IPS-15b (cell line): ENCODE results near the gene TAF11L10.
"Not testable (repeated sequence)": the region's sequence is repeated elsewhere in the genome, so short reads cannot be mapped to it uniquely, and the experiment has no call there.

Source experiments
- H3K27me3 ChIP-seq: one replicate; pipeline ENCODE4 v1.6.1; 2013; ENCODE audit warnings: low read length; ENCODE audit not compliant: control insufficient read depth, insufficient read depth
- H3K36me3 ChIP-seq: one replicate; pipeline ENCODE4 v1.6.1; 2013; ENCODE audit warnings: low read length; ENCODE audit not compliant: control insufficient read depth, insufficient read depth
- H3K4me1 ChIP-seq: one replicate; pipeline ENCODE4 v1.6.1; 2013; ENCODE audit warnings: mild to moderate bottlenecking, low read length; ENCODE audit not compliant: control insufficient read depth, insufficient read depth
- H3K4me3 ChIP-seq: one replicate; pipeline ENCODE4 v1.5.1; 2013; ENCODE audit warnings: low read depth, low read length
- H3K9ac ChIP-seq: one replicate; pipeline ENCODE4 v1.6.1; 2013; ENCODE audit warnings: low read depth, mild to moderate bottlenecking, low read length
- H3K9me3 ChIP-seq: one replicate; pipeline ENCODE4 v1.6.1; 2013; ENCODE audit warnings: mild to moderate bottlenecking, low read length; ENCODE audit not compliant: control insufficient read depth, insufficient read depth

Gene TAF11L10

GRCh38 chr5:17590860-17591259 lies 6.8 kb downstream of the TAF11L10 start, which contains the start of gene TAF11L8:
Gene TAF11L8, minus strand, starts transcription at chr5:17590960.
- H3K4me3 ChIP-seq, H3K4me1 ChIP-seq, H3K9me3 ChIP-seq, H3K36me3 ChIP-seq, H3K9ac ChIP-seq, H3K27me3 ChIP-seq: not testable (repeated sequence)

- not testable (repeated sequence) for H3K36me3 ChIP-seq, H3K9ac ChIP-seq, H3K4me1 ChIP-seq, H3K4me3 ChIP-seq, H3K9me3 ChIP-seq, H3K27me3 ChIP-seq
Measured at GRCh38 chr5:17585658-17586057, 12.0 kb downstream of the TAF11L10 start, which contains the start of gene TAF11L7. Gene TAF11L7, minus strand, starts transcription at chr5:17585758.
